NCI-H526 treated with DMSO at 0.1 percent for 48 hours (cell line): ENCODE data around the gene EPB41.
"Not testable (repeated sequence)": the region's sequence is repeated elsewhere in the genome, so short reads cannot be mapped to it uniquely, and the experiment has no call there.

Source experiments
- DNase-seq: peaks from one replicate; lab custom pipeline; 2025; lab: John Stamatoyannopoulos, UW

Gene EPB41

DNA sequence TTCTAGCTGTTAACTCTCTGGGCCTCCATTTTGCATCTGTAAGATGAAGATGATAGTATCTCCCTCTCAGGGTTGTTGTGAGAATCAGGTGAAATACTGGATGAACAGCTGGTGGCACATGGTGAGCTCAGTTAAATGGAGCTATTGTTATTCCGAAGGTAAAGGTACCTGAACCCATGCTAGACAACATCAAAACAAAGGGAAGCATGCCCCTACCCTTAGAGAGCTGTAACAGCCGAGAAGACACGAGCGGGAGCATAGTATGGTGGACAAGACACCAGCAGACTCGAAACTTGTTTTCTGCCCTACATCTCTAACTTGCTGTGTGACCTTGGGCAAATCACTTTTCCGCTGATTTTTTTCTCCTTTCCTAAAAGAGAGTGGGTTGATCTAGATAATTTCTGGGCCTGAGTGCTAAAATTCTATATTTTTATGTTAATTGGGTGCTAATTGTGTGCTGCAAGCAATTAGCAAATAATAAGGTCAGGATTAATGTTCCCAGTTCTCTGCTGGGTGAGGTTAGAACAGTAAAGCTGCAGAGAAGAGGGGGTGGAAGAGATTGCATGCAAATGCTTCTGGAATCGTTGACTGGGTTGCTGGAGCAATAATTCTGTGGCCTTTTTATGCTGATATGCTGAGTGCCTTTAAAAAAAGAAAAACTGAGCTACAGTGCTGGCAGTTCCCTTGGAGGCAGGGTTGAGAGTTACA lies 198.5 kb downstream of the EPB41 start:
- DNase-seq: no peak

DNA sequence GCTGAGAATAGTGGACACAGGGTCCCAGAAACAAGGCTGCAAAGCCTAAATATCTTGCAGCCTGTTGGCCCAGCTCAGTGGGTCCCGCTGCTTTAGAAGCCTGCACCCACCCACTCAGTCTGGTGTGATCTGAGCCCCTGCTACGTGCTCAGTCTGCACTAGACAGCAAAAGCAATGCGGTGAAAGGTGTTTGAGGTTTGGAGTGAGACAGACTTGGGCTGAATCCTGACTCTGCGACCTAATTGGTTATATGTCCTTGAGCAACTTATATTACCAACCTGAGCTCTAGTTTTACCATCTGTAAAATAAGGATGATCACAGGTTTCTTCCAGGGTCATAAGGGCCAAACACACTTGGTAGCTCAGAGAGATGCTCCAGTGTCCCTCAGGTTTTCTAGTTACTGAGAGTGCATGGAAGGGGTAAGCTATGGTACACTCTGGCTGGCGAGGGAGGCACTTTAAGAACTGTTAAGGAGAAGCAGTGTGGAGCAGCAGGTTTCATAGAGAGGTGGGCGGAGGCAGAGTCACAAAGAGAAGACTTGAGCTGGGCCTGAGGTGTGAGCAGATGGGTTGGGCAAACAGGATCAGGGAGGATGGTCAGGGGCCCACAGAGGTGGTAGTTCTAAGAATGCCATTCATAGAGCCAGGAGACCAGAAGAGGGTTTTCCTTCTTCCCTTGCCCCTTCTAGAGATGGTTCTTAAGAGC lies 199.2 kb downstream of the EPB41 start:
- DNase-seq: no peak

DNA sequence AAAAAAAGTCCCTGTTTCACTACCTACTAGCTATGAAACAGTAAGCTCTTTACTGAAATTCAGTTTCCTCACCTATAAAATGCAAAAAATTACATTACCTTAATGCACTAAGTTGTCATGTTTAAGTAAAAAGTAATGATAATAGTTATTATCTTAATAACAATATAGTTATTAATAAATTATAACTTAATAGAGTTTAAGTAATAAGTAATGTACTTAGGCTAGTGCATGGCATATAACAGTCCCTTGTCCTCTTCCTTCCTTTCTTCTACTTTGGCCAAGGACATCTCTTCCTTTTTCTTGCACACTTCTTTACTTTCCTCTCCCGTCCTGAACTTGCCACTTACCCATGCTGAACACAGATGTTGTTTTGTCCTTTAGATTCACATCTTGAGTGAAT lies 200.3 kb downstream of the EPB41 start:
- no peak for DNase-seq

DNA sequence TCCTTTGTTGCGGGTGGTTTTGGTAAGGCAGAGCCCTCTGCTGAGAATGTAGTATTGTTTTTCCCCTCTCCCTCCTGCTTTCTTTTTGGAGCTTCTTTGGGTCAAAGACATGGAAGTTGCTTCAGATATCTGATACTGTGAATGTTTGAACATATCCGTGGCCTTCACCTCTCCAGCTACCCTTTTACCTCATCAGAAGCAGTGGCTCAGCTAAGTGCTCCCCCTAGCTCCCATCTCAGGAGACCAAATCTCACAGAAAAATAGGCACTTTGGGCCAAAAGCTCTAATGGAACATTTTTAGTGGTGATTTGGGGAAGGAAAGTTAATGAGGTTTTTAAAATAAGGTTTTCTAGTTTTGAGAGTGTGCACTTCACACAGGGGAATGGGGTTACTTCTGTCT lies 203.0 kb downstream of the EPB41 start:
- DNase-seq: no peak

DNA sequence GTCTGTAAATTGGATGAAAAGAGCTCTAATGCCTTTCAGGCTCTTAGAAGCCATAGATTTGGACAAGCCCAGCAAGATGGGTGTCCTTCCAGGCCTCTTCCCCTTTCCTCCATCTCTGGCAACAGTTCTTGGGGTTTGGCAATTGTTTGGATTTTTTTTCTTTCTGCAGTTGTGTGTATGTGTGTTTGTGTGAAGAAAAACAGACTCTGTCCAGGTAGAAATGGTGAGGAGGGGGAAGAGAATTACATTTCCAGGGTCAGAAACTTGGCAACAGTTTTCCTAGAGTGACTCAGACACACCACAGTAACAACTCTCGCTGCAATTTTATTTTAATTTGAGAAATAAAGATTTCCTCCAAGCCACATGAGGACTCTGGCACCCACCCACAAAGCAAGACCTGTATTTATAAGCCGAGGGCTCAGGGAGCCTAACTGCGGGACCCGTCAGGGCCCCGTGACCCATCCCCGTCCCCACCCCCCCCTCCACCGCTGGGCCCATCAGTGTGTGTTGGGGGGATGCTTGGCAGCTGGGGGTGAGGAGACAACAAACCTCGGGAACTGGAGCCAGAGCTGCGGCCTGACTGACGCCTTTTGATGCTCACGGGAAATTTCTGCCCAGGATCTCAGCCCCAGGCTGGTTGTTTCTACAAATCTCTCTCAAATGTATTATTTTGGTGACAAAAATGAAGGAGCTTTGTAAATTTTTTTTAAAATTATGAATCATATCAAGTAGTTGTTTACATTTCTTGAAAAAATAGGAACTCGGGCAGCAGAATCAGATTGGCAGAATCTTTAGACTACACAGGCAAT lies 205.0 kb downstream of the EPB41 start:
- DNase-seq: no peak

DNA sequence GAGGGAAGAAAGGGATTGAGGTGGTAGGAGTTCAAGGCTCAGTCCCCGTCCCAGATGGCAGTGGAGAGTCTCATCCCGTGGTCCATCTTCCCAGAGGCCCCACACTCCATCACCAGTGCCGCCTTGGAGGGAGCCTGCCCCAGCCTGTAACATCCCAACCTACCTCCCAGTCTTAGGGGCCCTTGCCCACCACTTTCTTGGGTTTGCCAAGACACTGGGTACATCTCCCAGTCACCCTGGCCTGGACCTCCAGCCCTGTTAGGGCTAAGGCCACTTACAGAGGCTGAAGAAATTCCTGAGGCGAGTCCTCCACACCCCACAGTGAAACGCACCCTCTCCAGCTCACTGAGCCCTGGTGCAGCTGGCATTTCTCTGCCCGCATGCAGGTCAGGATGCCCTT lies 206.0 kb downstream of the EPB41 start:
- DNase-seq: no peak

DNA sequence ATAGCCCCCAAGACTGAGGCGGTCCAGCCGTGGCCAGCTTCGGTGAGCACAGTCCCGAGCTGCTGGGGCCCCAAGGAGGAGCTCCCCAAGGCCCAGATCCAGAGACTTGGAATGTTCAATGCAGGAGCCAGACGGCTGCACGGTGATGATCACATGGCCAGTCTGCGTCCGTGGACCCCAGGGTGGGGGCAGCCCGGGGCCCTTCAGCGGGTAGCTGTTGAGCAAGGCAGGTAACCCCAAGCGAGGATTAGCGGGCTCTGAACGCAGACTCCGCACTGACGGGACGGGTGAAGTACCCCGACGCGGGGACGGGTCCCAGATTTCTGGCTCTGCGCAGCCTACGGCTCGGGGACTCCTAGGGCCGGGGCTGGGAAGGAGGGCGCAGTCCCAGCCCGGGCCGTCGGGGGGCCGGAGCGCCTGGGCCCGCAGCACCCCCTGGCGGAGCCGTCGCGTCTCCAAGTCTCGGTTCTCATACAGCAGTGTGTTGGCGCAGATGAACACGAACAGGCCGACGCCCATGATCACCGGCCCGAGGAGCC lies 206.6 kb downstream of the EPB41 start:
- no peak for DNase-seq

DNA sequence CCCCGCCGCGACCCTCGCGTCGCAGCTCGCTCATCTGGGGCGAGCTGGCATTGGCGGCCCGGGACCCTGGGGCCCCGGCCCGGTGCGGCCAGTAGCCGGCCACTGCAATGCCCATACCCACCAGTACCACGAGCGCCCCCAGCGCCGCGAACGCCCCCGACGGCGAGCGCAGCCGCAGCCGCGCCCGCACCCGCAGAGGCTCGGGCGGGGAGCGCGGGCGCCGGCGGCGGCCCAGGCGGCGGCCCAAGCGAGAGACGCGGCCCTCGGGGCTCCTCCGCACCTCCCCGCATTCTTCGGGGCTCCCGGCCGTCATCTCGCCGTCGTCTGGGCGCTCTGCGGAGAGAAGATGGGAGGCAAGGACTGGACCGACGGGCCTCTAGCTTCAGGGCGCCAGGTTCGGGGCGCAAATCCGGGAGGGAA lies 207.2 kb downstream of the EPB41 start:
- DNase-seq: no peak

DNA sequence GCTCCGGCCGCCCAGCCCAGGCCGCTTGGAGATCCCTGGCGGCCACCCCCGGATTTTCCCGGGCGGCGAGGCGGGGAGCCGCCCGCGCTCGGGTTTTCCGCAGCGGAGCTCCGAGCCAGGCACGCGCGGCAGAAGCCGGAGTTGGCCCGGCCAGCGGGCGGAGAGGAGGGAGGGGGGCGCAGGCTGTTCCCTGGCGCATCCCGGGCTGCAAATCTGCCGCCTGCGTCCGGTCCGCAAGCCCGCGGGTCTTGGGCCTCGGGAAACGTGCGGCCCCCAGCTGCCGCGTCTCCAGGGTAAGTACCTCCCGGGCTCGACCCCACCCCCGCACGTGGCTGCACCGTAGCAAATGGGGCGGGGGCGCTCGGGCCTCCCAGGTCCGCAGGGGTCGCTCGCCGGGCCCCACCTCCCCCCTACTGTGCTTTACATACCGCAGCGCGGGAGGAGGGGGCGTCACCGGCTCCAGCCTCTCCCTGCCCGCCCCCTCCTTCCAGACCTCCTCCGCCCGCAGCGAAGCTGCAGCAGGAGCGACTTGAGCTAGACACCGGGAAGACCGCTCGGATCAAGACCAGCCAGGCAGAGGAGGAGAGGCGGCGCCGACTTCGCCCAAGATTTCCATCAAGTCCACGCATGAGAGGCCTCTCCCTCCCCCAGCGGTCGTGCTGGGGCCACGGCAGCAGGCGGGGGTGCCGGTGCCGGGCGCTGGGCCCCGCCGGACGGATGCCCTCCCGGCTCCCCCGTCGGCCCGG lies 207.7 kb downstream of the EPB41 start:
- DNase-seq: no peak

DNA sequence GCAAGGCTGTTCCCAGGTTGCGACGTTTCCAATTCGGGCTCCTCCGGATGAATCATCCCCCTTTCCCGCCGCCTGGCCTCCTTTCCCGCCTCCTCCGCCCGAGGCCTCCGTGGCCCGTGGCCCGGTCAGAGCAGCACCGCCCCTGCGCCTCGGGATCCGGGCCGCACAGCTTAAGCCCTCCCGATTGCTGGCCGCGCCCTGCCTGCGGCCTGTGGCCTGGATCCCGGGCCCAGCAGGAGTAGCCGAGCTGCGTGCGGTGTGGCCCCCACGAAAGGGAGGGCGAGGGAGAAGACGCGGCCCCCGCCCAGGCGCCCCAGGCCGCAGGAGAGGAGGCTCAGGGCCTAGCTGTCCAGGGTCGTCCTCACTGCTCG lies 208.3 kb downstream of the EPB41 start:
- no peak for DNase-seq

DNA sequence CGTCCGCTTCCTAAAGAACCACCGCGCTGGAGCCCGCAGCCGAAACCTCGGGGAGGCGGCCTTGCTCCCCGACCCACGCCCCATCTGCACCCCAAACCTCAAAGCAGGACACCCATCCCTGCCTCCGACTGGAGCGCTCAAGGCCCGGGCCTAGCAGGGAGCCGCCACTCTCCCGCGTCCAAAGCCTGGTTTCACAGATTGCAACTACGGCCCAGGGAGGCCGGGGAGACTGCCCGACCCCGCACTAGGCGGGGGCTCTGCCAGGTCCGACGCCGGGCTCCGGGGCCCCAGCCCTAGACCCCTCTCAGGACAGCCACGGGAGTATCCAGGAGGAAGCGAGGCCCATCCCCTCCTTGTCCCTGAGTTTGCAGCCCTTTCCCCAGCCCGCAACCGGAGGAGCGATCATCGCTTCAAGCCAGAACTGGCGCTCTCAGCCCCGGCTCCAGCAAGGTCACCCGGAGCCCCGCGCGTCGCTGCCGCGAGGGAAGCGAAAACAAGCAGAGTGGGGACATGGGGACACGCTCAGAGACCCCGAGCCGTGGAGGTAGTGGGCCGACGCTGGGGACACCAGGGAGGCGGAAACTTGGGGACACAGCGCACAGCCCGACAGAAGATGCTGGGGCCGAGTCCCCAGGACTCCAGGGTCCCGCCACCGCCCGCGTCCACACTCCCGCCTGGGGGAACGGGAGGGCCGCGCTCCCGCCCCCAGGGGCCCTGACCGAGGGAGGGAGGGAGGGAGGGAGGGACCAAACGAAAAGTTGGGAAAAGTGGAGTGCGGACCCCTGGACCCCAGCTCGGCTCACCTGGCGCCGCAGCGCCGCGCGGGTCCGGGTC lies 208.9 kb downstream of the EPB41 start:
- DNase-seq: no peak

DNA sequence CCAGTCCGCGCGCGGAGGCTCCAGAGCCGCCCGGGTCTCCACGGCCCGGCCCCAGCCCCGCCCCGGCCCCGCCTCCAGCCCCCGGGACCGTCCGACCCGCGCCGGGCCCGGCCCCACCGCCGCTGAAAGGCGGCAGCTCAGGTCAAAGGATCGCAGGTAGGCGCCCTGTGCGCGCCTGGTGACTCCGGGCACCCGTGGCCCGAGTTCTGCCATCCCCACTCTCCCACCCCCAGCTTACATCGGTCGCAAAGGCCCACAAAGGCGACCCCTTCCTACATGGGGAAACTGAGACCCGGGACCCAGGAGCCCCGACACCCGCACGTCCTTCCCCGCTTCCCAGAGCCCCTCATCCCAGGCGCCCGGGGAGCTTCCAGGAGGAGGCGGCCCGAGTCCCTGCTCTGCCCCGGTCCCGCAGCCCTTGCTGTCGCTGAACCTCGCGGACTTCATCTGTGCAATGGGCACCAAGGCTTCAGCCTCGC lies 209.6 kb downstream of the EPB41 start, which contains the start of gene TMEM200B:
Gene TMEM200B (minus strand): TSS at position 17 of the 479 bp plus-strand sequence. CDS start 2,075 bp downstream, outside the sequence.
- DNase-seq: no peak

DNA sequence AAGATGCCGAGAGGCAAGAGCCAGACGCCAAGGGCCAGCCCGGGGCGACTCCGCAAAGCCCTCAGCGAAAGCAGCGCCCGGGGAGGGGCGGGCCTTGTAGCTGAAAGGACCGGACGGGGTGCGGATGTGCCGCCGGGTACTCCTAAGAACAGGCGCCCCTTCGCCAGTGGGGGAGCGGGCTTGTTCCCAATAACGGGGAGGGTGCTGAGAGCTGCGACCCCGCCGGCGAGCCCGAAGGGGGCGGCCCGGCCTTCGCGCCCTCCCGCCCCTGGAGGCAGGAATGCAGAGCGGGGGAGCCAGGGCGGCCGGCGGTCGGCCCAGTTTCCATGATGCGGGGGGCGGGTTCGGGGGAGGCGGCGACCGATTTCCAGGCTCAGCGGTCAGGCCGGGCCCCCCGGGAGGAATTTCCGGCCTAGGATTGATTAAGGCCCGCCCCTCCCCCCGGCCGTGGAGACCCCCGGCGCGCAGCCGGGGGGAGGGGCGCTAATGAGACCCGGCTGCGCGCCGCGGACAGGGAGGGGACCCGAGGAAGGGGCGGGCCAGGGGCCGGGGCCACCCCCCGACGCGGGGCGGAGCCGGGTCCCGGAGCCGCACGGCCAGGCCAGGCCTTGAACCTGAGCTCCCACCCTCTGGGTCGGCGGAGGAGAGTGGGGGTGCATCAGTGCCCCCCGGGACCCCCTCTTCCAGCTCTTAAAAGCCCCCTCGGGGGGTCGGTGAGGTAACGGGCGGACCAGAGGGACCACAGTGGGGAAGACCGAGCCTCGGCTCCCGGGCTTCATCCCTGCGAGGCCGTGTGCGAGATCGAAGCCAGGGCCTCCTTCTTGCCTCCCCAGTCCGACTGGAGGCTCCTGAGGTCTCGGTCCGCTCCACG lies 210.2 kb downstream of the EPB41 start:
- no peak for DNase-seq

DNA sequence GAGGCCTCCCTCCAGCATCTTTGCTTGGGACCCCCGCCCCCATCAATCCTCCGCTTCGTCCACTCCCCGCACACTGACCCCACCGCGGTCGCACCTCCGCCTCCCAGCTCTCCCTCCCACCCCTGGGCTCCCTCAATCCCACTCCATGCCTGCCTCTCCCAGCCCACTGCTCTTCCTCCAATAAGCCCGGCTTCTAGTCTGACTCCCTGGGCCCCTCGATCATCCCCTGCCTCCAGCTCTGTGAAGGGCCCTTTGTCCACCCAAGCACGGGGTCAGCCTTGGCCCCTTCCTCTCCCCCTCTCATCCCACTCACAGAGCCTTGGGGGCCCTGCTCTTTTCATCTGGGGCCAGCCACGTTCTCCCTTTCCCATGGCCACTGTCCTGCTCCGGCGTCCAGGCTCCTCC lies 210.9 kb downstream of the EPB41 start:
- DNase-seq: no peak

DNA sequence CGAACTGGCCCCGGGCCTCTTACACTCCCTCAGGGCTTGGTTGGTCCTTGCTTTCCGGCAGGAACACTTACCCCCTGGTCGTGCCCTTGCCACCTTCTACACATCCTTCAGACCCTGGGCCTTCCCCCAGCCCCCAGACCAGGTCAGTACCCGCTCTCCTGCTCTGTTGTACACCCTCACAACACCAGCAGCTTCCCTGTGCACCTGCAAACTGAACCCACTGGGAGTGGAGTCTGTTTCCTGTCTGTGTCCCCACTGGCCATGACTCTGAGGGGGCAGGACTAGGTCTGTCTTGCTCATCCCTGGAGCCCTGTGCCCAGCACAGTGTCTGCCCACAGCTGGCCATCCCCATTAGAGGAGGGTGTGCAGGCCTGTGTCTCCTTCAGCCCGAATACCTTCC lies 211.4 kb downstream of the EPB41 start:
- no peak for DNase-seq

DNA sequence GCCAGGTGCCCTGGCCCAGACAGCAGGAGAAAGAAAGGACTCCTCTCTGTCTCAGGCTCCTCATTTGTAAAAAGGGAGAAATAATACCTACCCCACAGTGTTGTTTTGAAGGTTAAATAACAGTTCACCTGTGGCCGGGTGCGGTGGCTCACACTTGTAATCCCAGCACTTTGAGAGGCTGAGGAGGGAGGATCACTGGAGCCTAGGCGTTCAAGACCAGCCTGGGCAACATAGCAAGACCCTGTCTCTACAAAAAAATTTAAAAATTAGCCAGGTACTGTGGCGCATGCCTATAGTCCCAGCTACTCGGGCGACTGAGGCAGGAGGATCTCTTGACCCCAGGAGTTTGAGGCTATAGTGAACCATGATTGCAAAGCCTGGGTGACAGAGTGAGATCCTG lies 211.8 kb downstream of the EPB41 start:
- DNase-seq: no peak

DNA sequence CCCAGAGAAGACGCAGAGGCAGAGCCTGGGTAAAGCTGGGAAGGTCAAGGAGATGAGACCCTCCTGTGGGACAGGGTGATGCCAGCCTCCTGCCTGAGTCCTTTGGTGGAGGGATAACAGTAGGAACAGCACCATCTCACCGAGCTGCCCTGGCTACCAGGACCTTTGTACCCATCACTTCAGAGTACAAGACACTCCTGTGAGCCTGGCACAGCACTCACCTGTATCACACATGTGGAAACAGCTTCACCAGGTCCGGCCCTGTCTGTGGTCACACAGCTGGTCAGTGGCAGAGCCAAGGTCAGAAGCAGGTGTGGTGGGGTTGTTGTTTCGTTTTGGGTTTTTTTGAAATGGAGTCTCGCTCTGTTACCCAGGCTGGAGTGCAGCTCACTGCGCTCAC lies 214.4 kb downstream of the EPB41 start:
- DNase-seq: no peak

DNA sequence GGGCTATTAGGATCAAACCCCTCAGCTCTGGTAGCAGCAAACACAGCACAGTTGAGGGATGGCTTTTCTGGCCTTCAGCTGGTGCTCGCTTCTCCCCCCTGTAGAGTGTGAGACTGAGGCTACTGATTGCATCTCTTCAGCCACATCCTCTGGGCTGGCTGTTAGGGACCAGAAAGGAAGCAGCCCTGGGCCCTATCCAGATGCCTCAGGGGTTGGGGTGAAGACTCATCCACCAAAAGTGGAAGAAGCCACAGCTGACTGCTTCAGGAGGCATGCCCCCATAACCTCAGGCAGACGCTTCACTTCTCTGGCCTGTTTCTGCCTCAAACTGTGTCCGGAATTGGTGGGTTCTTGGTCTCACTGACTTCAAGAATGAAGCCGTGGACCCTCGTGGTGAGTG lies 215.5 kb downstream of the EPB41 start:
- DNase-seq: no peak

DNA sequence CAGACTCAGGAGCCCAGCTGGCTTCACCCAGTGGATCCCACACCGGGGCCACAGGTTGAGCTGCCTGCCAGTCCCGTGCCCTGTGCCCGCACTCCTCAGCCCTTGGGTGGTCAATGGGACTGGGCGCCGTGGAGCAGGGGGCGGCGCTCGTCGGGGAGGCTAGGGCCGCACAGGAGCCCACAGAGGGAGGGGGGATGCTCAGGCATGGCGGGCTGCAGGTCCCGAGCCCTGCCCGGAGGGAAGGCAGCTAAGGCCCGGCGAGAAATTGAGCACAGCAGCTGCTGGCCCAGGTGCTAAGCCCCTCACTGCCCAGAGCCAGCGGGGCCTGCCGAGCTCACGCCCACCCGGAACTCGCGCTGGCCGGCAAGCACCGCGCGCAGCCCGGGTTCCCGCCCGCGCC lies 216.7 kb downstream of the EPB41 start:
- not testable (repeated sequence) for DNase-seq
